CD4-positive, alpha-beta T cell treated with Interferon alpha-2 for 1 hour (primary cell): ENCODE results near the gene CAMK1.

Source experiments
- DNase-seq, 2 donors: peaks; one replicate each; pipeline ENCODE4 v3.0.0-alpha.2; 2020 to 2022

Gene CAMK1

DNA sequence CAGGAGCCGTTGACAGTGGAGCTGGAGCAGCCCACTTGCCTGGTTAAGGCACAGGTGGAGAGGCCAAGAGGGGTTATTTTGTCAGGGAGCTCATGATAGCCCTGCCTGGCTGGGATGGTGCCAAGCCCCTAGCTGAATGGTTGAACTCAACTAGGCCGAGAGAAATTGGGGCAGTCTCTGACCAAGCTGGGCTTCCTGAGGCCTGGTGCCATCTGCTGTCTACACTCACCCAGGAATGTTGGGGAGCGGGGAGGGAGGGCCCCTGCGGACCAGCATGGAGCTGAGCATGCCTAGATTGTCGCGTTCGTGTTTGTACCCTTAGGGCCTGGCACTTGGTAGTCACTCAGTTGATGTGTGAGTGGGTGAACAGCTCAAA lies 37.0 kb downstream of the CAMK1 start:
- no peak for DNase-seq

DNA sequence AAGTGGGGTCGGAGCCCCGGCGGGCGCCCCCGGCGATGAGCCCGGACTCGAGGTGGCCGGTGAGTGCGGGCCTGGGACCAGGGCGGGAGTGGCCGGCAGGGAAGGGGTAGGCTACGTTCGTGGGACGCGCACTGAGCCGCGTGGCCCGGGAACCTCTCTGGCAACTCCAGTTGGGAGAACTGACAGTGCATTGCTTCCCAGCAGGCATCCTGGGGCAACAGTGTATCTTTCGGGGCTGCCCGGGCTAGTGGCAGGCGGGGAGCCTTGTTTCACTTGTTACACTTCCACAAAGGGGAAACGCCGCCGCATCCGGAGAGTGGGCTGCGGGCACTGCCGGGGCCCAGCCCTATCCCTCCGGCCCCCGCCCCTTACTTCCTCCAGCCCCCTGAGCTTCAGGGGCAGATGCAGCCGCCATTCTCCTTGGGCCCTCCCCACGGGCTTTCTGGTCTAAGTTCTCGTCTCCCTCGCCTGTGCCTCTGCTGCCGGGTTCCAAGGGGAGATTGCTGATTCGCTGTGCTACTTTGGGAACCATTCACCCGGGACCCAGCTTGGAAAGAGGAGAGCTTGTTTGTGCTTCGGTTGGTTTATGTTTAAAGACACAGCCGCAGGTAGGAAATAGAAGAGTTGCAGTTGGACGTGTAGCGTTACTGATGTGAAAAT lies 37.5 kb downstream of the CAMK1 start:
- peak; percentile 32 to 64 for DNase-seq

DNA sequence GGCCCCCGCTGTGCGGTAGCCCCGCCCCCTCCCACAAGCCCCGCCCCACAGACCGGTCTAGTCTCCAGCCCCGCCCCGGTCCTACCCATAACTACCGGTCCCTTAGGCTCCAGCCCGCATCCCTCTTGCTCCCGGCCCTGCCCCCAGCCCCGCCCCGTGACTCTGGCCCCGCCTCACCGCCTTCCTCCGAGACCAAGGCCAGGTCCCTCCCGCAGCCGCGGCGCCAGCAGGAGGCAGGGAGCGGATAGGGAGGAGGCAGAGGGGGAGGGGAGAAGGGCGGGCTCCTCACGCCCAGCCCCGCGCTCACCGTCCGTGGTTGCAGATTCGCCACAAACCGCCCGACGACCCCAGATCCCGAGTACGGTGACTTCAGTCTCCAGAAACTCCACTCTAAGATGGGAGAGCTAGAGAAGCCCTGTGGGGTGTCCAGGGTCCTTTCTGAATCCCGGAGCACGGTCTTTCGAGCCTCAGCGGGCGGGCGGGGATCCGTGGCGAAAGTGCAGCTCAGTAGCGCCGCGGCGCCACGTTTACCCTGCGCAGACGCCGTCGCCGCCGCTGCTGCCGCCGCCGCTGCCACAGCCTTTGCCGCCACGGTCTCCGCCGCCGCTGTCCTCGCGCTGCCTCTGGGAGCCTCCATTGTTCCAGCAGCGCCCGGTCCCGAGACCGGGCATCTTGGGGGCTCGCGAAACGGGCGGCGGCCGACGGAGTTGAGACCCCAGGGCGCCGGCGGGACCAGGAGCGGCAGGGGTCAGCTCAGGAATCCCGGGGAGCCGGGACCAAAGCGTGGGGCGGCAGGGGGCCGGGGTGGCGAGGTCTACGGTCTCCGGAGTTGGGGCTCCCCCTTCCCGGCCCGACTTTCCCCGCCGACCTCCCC lies 38.3 kb downstream of the CAMK1 start, which contains the start of gene BRPF1:
TSS of gene BRPF1 (plus strand) at position 530 of the 874 bp plus-strand sequence. CDS start 2,406 bp downstream, outside the sequence.
- DNase-seq, result peak; percentile 100

DNA sequence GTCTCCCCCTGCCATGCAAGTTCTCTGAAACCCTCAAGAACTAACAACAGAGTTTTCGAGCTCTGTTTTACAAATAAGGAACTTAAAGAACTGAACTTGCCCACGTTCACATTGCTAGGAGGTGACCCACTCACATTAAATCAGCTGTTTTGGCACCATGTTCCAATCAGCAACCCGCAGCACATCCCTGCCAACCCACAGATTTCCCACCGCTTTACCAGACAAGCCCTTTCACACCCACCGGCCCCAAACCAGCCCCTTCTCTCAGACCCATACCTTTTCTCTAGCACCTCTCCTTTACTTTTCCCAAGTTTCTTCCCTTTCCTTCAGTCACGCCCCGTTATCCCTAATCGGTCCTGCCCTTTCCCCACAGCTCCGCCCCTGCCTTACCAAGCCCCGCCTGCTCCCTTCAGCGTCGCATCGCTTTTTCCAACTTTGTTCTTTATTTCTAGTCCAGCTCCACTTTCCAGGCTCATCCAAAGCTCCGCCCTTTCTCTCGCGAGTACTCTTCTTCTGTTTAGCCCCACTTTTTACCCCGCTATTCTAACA lies 39.0 kb downstream of the CAMK1 start:
- no peak for DNase-seq

DNA sequence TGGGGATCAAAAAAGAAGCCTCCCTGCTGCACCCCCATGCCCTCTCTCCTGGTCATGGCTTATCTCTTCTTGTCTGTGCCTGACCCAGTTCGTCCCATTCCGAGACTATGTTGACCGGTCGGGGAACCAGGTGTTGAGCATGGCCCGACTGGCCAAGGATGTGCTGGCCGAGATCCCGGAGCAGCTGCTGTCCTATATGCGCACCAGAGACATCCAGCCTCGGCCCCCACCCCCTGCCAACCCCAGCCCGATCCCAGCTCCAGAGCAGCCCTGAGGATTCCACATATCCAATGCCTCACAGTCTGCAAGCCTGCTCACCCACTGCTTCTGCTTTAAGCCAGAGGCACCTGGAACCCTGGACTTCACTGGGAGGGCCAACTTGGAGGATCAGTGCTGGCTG lies 40.3 kb downstream of the CAMK1 start:
- no peak for DNase-seq

DNA sequence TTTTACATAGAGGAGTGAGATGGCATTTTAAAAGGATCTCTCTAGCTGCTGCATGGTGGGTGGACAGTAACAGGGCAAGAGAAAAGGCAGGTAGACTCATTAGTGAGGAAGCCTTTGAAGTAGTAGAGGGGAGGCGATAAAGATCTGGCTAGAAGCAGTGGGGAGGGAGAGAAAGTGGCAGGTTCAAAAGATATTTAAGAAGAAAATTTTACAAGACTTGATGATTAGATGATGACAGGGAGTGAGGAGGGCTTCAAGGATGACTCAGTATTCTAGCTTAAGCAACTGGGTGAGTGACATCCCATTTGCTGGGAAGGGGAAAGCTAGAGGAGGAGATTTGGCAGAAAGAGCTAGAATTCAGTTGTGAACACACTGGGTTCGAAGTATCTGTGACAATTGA lies 42.0 kb downstream of the CAMK1 start:
- DNase-seq, result no peak

DNA sequence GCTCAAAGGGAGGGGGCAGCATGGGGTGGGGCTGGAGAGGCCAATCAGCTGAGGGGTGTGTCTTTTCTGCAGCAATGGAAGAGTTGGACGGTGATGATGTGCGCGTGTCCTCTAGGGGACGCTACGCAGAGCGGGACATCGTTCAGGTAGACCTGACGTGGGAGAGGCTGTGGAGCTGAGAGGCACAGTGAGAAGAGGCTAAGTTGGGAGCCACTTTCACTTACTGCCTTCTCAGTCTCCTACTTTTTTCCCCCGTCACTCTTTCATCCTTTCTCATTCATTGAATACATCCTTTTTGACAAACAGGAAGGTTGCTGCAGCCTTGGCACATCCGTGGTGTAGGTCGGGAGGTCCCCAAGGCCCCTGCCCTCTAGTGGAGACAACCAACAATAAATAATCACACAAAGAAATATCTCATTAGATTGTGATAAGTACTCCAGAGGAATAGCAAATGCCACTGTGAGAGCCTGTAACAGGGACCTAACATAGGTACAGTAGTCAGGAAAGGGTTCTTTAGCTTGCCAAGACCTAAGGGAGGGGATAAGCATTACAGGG lies 42.6 kb downstream of the CAMK1 start:
- DNase-seq, result peak; percentile 59 to 75

DNA sequence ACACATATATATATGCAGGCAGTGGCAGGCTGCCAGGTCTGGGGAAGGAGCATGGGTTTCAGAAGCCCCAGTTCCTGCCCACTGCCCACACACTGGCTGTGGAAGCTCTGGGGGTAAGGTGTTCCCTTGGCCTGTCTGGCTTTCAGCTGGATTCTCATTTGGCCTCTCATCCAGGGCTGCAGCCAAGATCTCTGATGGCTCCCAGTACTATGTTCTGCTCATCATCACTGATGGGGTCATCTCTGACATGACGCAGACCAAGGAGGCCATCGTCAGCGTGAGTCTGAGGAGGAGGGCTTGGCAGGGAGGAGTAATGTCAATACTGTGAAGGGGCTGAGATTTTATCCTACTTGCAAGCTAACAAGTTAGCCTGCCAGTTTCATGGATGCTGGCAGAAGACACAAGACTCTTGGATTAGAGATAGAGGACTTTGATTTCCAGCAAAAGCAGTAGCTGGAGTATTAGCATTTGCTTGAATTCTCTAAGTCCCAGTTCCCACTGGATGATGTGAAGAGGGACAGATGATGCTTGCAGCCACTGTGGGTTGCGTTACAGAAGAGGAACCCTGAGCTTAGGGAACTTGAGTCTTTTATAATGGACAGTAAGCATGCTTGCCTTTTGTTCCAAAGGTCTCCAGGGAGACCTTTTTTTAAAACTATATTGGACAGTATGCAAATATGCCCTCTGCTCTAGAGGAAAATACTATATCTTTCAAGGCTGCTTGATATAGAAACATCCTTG lies 43.8 kb downstream of the CAMK1 start:
- no peak for DNase-seq

DNA sequence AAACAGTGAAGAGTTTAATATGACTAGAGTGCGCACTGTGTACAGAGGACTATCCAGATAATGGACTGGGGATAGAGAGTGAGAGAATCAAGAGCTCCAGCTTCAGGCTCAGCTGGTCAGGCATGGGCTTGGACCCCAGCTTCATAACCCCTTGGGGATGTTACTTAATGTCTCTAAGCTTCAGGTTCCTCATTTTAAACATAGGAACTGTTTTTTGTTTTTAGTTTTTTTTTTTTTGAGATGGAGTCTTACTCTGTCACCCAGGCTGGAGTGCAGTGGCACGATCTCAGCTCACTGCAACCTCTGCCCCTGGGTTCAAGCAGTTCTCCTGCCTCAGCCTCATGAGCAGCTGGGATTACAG lies 48.1 kb downstream of the CAMK1 start:
- DNase-seq, result no peak

DNA sequence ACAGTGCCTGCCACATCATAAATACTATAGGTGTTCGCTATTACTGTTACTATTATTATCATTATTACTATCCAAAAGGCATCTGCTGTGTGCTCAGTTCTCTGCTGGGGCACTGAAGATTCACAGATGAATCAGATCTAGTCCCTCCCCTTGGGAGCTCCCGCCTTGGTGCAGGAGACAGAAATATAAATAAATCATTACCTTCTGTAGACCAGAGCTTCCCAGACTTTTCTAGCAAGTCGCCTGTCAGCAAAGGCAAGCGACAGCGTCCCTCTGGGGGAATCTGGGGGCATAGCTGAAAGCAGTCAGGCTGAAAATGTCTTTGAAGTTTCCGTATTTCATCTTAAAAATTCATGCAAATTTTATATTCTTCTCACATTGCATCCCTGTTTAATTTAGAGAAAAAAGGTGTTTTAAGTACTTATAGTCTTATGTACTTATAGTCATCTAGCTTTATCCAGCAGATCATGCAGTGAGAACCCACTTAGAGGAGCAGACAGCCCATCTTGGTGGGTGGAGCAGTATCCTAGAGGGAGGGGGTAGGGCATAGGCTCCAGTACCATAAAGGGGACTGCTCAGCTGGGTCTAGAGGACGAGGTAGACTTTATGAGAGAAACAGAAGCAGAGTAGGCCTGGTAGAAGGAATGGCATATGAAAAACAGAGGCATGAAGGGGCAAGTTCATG lies 48.6 kb downstream of the CAMK1 start:
- no peak for DNase-seq

DNA sequence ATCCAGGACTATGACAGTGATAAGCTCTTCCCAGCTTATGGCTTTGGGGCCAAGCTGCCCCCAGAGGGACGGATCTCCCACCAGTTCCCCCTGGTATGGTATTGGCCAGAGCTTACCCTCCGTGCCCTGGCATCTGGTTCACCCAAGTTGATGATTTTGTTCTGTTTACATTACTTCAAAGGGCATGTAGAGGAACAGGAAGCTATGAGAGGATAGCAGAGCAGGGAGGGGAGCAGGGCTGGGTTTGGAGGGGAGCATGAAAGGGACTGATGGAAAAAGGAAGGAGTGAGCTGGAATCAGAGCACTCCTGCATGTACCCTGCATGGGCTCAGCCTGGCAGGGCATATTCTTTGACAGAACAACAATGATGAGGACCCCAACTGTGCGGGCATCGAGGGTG lies 51.6 kb downstream of the CAMK1 start:
- no peak for DNase-seq

DNA sequence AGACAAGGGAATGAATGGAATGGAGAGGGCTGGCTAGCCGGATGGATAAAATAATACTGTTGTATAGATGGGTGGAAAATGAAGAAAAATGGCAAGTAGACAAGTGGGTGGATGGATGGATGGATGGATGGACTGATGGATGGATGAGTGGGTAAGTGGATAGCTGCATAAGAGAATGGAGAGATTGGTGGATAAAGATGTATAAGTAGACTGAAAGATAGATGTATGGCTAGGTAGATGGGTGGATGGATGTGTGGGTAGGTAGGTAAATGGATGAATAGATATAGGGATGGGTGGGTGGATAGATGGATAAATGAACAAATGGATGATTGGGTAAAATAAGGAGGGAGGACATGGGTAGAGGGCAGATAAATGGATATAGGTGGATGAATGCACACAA lies 52.2 kb downstream of the CAMK1 start:
- no peak for DNase-seq

DNA sequence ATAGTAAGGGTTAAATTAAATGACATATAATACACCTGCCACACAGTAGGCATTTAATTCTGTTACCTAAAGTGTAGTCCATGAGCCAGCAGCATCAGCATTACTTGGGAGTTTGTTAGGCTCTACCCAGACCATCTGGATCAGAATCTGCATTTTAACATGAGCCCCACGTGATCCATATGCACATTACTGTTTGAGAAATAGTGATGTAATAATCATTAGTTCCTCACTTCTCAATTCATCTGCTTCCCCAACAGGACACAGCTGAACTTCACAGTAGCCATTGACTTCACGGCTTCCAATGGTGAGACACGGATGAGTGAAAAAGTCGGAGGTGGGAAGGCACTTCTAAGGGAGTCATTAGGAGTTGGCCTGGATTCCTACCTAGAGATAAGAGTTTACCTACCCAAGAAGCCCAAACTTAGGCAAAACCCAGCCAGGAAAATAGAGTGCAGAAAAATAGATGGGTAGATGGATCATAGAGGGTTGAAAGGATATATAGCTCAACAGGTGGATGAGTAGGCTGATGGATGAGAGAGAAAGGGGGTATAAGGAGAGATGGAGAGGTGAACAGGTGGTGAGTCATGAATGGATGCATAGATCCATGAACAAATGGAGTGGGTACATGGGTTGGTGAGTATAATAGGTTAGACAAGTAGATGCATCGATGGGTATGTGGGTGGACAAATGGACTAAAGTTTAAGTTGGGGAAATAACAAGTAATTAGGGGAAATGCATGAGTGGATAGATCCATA lies 52.8 kb downstream of the CAMK1 start:
- no peak for DNase-seq

DNA sequence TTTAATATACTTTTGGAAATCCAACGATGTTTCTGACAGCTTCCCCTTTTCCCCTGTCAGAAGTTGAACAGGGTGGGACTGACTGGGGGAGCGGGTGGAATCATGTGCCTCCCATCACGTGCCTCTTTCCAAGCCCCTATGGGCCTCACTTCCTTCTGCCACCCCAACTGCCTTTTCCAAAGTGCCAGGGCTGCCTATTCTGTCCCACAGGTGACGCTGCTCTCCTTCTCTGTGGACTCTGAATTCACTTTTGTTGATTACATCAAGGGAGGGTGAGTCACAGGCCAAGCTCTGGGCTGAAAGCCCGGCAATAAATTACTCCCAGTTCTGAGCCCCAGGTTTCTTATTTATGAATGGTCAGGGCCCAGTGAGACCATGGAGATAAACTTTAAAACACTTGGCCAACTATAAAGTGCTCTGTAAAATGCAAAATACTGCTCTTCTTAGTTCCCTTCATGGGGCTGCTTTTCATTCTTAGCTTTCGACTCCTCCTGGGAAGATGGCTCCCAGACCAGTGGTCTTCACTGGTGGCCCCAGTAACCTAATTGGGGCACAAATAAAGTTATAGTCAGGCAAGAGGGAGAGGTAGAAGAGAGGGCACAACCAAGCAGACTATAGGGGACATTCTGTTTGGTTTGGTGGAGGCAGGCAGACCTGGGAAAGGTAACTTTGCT lies 53.8 kb downstream of the CAMK1 start:
- DNase-seq, result peak; percentile 49 to 59

DNA sequence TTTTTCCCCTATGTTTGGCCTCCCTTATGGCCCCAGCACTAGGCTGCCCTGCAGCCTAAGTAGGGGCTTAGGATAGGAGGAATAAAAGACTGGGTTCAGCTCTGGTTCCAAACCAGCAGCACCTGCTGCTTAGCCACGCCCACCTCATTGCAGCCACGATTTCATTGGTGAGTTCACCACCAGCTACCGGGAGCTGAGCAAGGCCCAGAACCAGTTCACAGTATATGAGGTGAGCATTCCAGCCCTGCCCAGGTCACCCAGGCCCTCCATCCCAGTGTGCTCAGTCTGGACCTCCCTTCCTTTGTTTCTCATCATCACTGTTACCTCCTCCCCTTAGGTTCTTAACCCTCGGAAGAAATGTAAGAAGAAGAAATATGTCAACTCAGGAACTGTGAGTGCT lies 54.6 kb downstream of the CAMK1 start:
- DNase-seq, result no peak

DNA sequence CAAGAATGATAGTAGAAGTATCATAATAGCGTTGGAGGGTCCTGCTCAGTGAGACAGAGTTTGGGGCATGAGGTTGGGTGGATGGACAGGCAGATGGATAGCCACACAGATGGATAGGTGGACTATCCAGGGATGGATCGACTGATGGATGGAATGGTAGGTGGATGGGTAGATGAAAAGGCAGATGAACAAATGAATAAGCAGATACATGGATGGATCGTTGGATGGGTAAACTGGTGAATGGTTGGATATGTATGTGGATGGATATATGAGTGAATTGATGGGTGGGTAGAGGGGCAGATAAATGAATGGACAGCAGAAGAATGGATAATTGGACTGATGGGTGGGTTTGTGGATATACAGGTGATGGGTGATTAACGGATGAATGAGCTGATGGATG lies 56.6 kb downstream of the CAMK1 start:
- no peak for DNase-seq

DNA sequence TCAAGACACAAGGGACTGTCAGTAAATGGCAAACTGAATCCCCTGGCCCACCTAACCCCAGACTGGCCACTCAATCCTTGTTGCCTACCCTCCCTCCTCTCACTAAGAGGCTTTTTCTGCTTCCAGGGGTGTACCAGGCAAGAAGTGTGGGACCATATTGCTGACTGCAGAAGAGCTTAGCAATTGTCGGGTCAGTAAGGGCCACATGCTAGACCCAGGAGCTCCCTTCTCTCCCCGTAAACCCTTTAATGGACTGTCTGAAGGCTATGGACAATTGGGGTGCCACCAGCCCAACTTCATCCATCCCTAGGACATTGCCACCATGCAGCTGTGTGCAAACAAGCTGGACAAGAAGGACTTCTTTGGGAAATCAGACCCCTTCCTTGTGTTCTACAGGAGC lies 57.3 kb downstream of the CAMK1 start:
- DNase-seq, result no peak

DNA sequence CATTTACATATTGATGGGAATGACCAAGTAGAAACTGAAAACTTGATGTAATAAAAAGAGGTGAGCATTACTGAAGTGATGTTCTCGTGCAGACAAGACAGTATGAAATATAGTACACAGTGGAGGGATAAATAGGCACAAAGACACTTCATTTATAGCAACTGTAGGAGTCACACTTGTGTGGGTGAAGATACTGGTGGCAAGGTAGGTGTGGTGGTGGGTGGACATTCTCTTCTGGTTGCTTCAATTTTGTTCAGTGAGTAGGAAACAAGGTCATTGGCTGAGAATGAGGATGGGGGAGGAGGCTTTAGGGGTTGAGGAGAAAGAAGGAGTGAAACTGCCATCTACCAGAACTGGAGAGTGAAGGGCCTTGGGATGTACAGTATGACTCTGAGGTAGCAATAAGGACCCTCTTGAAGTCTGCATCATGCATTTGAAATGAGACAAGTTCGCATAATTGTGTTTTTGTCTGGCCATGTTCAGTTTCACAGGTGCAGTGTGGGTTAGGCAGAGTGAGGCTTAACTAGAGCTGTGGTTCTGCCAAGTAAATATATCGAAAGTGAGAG lies 59.5 kb downstream of the CAMK1 start:
- DNase-seq, result no peak
